ENCODE results near the gene DPH5.

DPH5 gene

DNA sequence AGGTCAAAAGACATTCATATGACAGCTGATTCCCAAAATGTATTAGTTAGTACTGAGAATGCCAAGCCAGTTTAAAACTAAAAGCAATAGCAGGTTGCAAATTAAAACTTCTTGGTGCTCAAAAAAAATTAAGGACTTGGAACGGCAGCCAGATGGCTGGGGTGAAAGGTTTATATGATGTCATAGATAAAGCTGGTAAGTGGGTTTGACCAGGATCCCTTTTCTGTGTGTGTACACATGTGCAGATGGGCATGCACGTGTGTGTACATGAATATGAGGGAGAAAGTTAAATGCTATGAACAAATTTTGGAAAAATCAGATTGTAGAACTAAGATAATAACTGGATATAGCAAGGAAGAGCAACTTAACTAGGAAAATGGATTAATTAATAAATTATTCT lies 39.1 kb upstream of the DPH5 start:
- no peak for TF ChIP-seq REST (IDR thresholded peaks at IDR 0.05; ENCODE audit: insufficient read depth in 1 of 2, low read depth in 2 of 2, low read length in 2 of 2)
- no peak for TF ChIP-seq POLR2AphosphoS5 (IDR thresholded peaks at IDR 0.05; ENCODE audit: low read depth, low read length)
- TF ChIP-seq TAF1 (IDR thresholded peaks at IDR 0.05; ENCODE audit: borderline replicate concordance, insufficient read depth, low read length): no peak
- no peak for TF ChIP-seq SIN3A (IDR thresholded peaks at IDR 0.05; ENCODE audit: borderline replicate concordance, insufficient read depth, low read length)
- TF ChIP-seq FOXP2 (optimal IDR thresholded peaks at IDR 0.05; ENCODE audit: borderline replicate concordance, extremely low read depth, extremely low read length, insufficient read depth): no peak

GRCh38 chr1:101060992-101061391 lies 35.4 kb upstream of the DPH5 start:
- no peak for TF ChIP-seq SIN3A (IDR thresholded peaks at IDR 0.05; ENCODE audit: borderline replicate concordance, insufficient read depth, low read length)
- no peak for TF ChIP-seq REST (IDR thresholded peaks at IDR 0.05; ENCODE audit: insufficient read depth in 1 of 2, low read depth in 2 of 2, low read length in 2 of 2)
- no peak for TF ChIP-seq TAF1 (IDR thresholded peaks at IDR 0.05; ENCODE audit: borderline replicate concordance, insufficient read depth, low read length)
- no peak for TF ChIP-seq FOXP2 (optimal IDR thresholded peaks at IDR 0.05; ENCODE audit: borderline replicate concordance, extremely low read depth, extremely low read length, insufficient read depth)
- no peak for TF ChIP-seq POLR2AphosphoS5 (IDR thresholded peaks at IDR 0.05; ENCODE audit: low read depth, low read length)

DNA sequence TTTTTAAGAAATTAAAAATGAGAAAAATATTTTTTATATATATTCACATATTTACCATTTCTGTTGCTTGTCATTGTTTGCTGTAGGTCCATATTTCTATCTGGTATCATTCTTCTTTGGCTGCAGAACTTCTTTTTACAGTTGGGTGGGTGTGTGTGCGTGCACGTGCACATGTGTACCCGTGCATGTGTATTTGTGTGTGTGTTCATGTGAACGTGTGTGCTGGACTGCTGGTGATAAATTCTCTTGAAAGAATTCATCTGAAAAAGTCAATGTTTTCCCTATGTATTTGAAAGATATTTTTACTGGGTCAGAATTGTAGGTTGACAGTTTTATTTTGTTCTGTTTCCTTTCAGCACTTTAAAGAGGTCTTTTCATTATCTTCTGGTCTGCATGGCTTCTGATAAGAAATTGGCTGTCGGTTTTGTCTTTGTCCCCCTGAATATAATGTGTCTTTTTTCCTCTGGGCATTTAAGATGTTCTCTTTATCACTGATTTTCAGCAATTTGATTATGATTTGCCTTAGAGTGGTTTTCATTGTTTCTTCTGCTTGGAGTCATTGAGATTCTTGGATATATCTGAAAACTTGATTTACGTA lies 34.5 kb upstream of the DPH5 start:
- TF ChIP-seq SIN3A (IDR thresholded peaks at IDR 0.05; ENCODE audit: borderline replicate concordance, insufficient read depth, low read length) (no peak), FOXP2 (optimal IDR thresholded peaks at IDR 0.05; ENCODE audit: borderline replicate concordance, extremely low read depth, extremely low read length, insufficient read depth) (no peak), POLR2AphosphoS5 (IDR thresholded peaks at IDR 0.05; ENCODE audit: low read depth, low read length) (no peak), TAF1 (IDR thresholded peaks at IDR 0.05; ENCODE audit: borderline replicate concordance, insufficient read depth, low read length) (no peak), REST (IDR thresholded peaks at IDR 0.05; ENCODE audit: insufficient read depth in 1 of 2, low read depth in 2 of 2, low read length in 2 of 2) (no peak)

DNA sequence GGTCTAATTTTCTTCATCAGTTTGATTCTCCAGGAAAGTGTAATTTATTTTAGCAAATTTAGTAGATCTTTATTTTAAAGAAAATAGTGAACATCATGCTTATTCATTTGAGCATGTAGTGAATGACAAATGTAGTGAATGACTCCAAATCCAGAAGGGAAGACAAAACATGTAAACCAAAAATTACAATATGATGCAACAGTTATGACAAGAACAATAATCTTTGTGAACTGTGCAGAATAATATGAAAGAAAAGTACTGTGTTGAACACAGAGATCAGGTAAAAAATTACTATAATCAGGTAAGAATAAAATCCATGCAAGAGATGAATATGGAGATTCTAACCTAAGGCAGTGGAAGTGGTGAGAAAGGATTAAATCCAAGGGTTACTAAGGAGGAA lies 30.0 kb upstream of the DPH5 start:
- TF ChIP-seq FOXP2 (optimal IDR thresholded peaks at IDR 0.05; ENCODE audit: borderline replicate concordance, extremely low read depth, extremely low read length, insufficient read depth) (no peak), REST (IDR thresholded peaks at IDR 0.05; ENCODE audit: insufficient read depth in 1 of 2, low read depth in 2 of 2, low read length in 2 of 2) (no peak), TAF1 (IDR thresholded peaks at IDR 0.05; ENCODE audit: borderline replicate concordance, insufficient read depth, low read length) (no peak), SIN3A (IDR thresholded peaks at IDR 0.05; ENCODE audit: borderline replicate concordance, insufficient read depth, low read length) (no peak), POLR2AphosphoS5 (IDR thresholded peaks at IDR 0.05; ENCODE audit: low read depth, low read length) (no peak)

Data from PFSK-1 (cell line).